LNCaP clone FGC (cell line): ENCODE results near the gene SEPSECS.
"Not testable (repeated sequence)": the region's sequence is repeated elsewhere in the genome, so short reads cannot be mapped to it uniquely, and the experiment has no call there.

Source experiments
- DNase-seq: peaks from one replicate; pipeline ENCODE4 v3.0.0-alpha.2; 2011; ENCODE audit warnings: low read depth
- H3K4me3 ChIP-seq: 2 replicates; pipeline ENCODE4 v1.5.1; 2011; ENCODE audit warnings: mild to moderate bottlenecking, low read depth, low read length, control low read depth
- CTCF ChIP-seq: IDR thresholded peaks from 2 replicates; pipeline ENCODE4 v1.5.1; 2012; ENCODE audit warnings: mild to moderate bottlenecking; ENCODE audit not compliant: control insufficient read depth, insufficient read depth; ENCODE audit errors: extremely low read depth

Gene SEPSECS

GRCh38 chr4:25089051-25089763, 71.0 kb downstream of the SEPSECS start:
- no peak overlapping the region for H3K4me3 ChIP-seq
- no peak for DNase-seq
- TF ChIP-seq CTCF = no peak

- no peak for TF ChIP-seq CTCF
- DNase-seq = no peak
- H3K4me3 ChIP-seq = no peak overlapping the region
Observed at GRCh38 chr4:25088093-25088952, 71.9 kb downstream of the SEPSECS start.

- no peak overlapping the region for H3K4me3 ChIP-seq
- no peak for TF ChIP-seq CTCF
Observed at GRCh38 chr4:25085671-25086070, 74.6 kb downstream of the SEPSECS start.

GRCh38 chr4:25083441-25083840, 76.8 kb downstream of the SEPSECS start:
- DNase-seq, H3K4me3 ChIP-seq: not testable (repeated sequence)

More at GRCh38 chr4:25085671-25086070, 74.6 kb downstream of the SEPSECS start:
- DNase-seq = no peak

GRCh38 chr4:25081866-25082471, 78.3 kb downstream of the SEPSECS start:
- no peak for TF ChIP-seq CTCF
- no peak for DNase-seq
- no peak overlapping the region for H3K4me3 ChIP-seq

GRCh38 chr4:25080571-25080970, 79.7 kb downstream of the SEPSECS start:
- DNase-seq = no peak
- no peak for TF ChIP-seq CTCF
- no peak overlapping the region for H3K4me3 ChIP-seq

- DNase-seq = no peak
- TF ChIP-seq CTCF = no peak
- no peak overlapping the region for H3K4me3 ChIP-seq
Observed at GRCh38 chr4:25078523-25078922, 81.7 kb downstream of the SEPSECS start.
